GM23338 (cell line): ENCODE results near the gene ZNF700. TPM values are rescaled to one million over a fixed set of nuclear protein-coding genes. Genes with fewer than 3 reads are reported as not detected.

Source experiments
- ATAC-seq: fragments of 200-7000 bp; cut with Tn5 transposase; 3 replicates; pipeline ENCODE4 v1.9.1; 2020
- DNase-seq: peaks from one replicate; pipeline ENCODE4 v3.0.0-alpha.2; 2015; ENCODE audit warnings: low spot score
- H2AFZ ChIP-seq: fragments of 200-600 bp; sonication (generic); 2 replicates; pipeline ENCODE4 v1.8.0; 2016; ENCODE audit warnings: antibody characterized with exemption, mild to moderate bottlenecking, moderate library complexity
- H3F3A ChIP-seq: fragments of 200-600 bp; sonication (generic); replicated peaks from 2 replicates; pipeline ENCODE4 v1.8.0; 2017; ENCODE audit warnings: antibody characterized with exemption, mixed run types, low read depth
- H3K27ac ChIP-seq: fragments of 200-600 bp; sonication (generic); 2 replicates; pipeline ENCODE4 v1.6.1; 2016; ENCODE audit warnings: low read depth
- H3K27me3 ChIP-seq: fragments of 200-600 bp; sonication (generic); 2 replicates; pipeline ENCODE4 v1.8.0; 2016; ENCODE audit warnings: mild to moderate bottlenecking, mixed run types, moderate library complexity; ENCODE audit not compliant: insufficient read depth
- H3K36me3 ChIP-seq: fragments of 200-600 bp; sonication (generic); 2 replicates; pipeline ENCODE4 v1.8.0; 2016; ENCODE audit warnings: mild to moderate bottlenecking; ENCODE audit not compliant: insufficient read depth
- H3K4me1 ChIP-seq: fragments of 200-600 bp; sonication (generic); 2 replicates; pipeline ENCODE4 v1.8.0; 2016; ENCODE audit warnings: mild to moderate bottlenecking, moderate library complexity; ENCODE audit not compliant: insufficient read depth
- H3K4me2 ChIP-seq: fragments of 200-600 bp; sonication (generic); 2 replicates; pipeline ENCODE4 v1.7.1; 2017; ENCODE audit warnings: mixed run types
- H3K4me3 ChIP-seq: fragments of 200-600 bp; sonication (generic); 2 replicates; pipeline ENCODE4 v1.6.1; 2016; ENCODE audit warnings: mixed run types
- H3K79me2 ChIP-seq: fragments of 200-600 bp; sonication (generic); replicated peaks from 2 replicates; pipeline ENCODE4 v1.8.0; 2017; ENCODE audit warnings: mild to moderate bottlenecking; ENCODE audit not compliant: insufficient read depth
- H3K9me2 ChIP-seq: fragments of 200-600 bp; sonication (generic); 2 replicates; pipeline ENCODE4 v1.8.0; 2017; ENCODE audit not compliant: insufficient read depth
- H4K20me1 ChIP-seq: fragments of 200-600 bp; sonication (generic); replicated peaks from 2 replicates; pipeline ENCODE4 v1.8.0; 2017; ENCODE audit warnings: mild to moderate bottlenecking; ENCODE audit not compliant: insufficient read depth
- H3K27ac Mint-ChIP-seq: 2 replicates; pipeline ENCODE4 v1.8.0; 2020; ENCODE audit warnings: inconsistent platforms, mild to moderate bottlenecking, moderate library complexity, mixed read lengths
- H3K27me3 Mint-ChIP-seq: 3 replicates; pipeline ENCODE4 v1.8.0; 2022; ENCODE audit warnings: low read depth, mild to moderate bottlenecking, moderate library complexity, mixed read lengths, inconsistent platforms; ENCODE audit not compliant: insufficient read depth, poor library complexity
- H3K36me3 Mint-ChIP-seq: 3 replicates; pipeline ENCODE4 v1.8.0; 2021; ENCODE audit warnings: low read depth, mild to moderate bottlenecking, inconsistent platforms, moderate library complexity, mixed read lengths
- H3K4me1 Mint-ChIP-seq: 3 replicates; pipeline ENCODE4 v1.8.0; 2020; ENCODE audit warnings: mild to moderate bottlenecking, inconsistent platforms, mixed read lengths
- H3K4me3 Mint-ChIP-seq: 3 replicates; pipeline ENCODE4 v1.8.0; 2021; ENCODE audit warnings: moderate library complexity, mild to moderate bottlenecking, inconsistent platforms, mixed read lengths
- H3K9me3 Mint-ChIP-seq: 3 replicates; pipeline ENCODE4 v1.8.0; 2020; ENCODE audit warnings: moderate library complexity, mild to moderate bottlenecking, inconsistent platforms, mixed read lengths
- CREB1 ChIP-seq: fragments of 250-450 bp; sonication (Bioruptor Pico); IDR thresholded peaks from 2 replicates; pipeline ENCODE4 v1.5.0; 2020; ENCODE audit warnings: low read depth, mild to moderate bottlenecking, moderate library complexity
- ETS1 ChIP-seq: IDR thresholded peaks from 2 replicates; pipeline ENCODE4 v1.6.1; 2016; ENCODE audit warnings: antibody characterized with exemption
- NANOG ChIP-seq: IDR thresholded peaks from 2 replicates; pipeline ENCODE4 v1.6.1; 2016; ENCODE audit warnings: antibody characterized with exemption, borderline replicate concordance
- POLR2AphosphoS5 ChIP-seq: IDR thresholded peaks from 2 replicates; pipeline ENCODE4 v1.6.1; 2016; ENCODE audit warnings: antibody characterized with exemption, low read depth
- REST ChIP-seq: IDR thresholded peaks from one replicate; pipeline ENCODE4 v1.6.1; 2018; ENCODE audit warnings: antibody characterized with exemption; ENCODE audit not compliant: unreplicated experiment
- STAT1 ChIP-seq: IDR thresholded peaks from one replicate; pipeline ENCODE4 v1.6.1; 2016; ENCODE audit warnings: antibody characterized with exemption; ENCODE audit not compliant: unreplicated experiment
- ZNF114 ChIP-seq: fragments of 250-450 bp; sonication (Bioruptor Pico); IDR thresholded peaks from 2 replicates; pipeline ENCODE4 v1.5.0; 2020; ENCODE audit warnings: mild to moderate bottlenecking, moderate library complexity
- ZNF331 ChIP-seq: fragments of 250-450 bp; sonication (Bioruptor Pico); IDR thresholded peaks from 2 replicates; pipeline ENCODE4 v1.5.0; 2020; ENCODE audit warnings: low read depth, mild to moderate bottlenecking, moderate library complexity
- ZNF462 ChIP-seq: fragments of 250-450 bp; sonication (Bioruptor Pico); IDR thresholded peaks from 2 replicates; pipeline ENCODE4 v1.5.0; 2020; ENCODE audit warnings: mild to moderate bottlenecking, moderate library complexity
- polyA plus RNA-seq: library from polyadenylated mRNA; unstranded; fragments of >200 nt; fragmentation: Nextera tagmentation; extraction: Ambion mirVana; gene quantifications from 2 replicates; pipeline ENCODE4 v1.2.1, GENCODE V29; 2016
- total RNA-seq: library from RNA; depleted of rRNA; stranded (reverse); fragments of >200 nt; shearing (Covaris generic); gene quantifications from 2 replicates; pipeline ENCODE4 v1.2.3, GENCODE V29; 2014

ZNF700 gene
- total and polyA plus RNA-seq, 2 experiments from 2014 or later, result 6.0 to 13.6 TPM

- Mint-ChIP-seq H3K9me3 (peaks cover 97% of the 10 kb centered on the region), H3K36me3 (peaks cover 41% of the 10 kb centered on the region), H3K4me1 (no peaks in the 10 kb centered on the region), H3K27me3 (no peaks in the 10 kb centered on the region), H3K4me3 (no peak overlapping the region), H3K27ac (no peak overlapping the region)
- H3K36me3 ChIP-seq, result peaks cover 23% of the 10 kb centered on the region
- H3K27ac ChIP-seq, result no peak overlapping the region
- no peaks in the 10 kb centered on the region for H3K79me2 ChIP-seq
- H4K20me1 ChIP-seq, result no peaks in the 10 kb centered on the region
- no peak for DNase-seq
- H3K9me2 ChIP-seq, result peaks cover 4% of the 10 kb centered on the region; the same call in 1 of the 2 replicates
- ATAC-seq, result no peak
- no peak for TF ChIP-seq CREB1 (CRISPR knock-in tag)
- no peak for TF ChIP-seq ETS1
- no peak for TF ChIP-seq ZNF331 (CRISPR knock-in tag)
- TF ChIP-seq ZNF462 (CRISPR knock-in tag), result no peak
- no peak for TF ChIP-seq NANOG
- no peak for TF ChIP-seq REST
- TF ChIP-seq ZNF114 (CRISPR knock-in tag), result no peak
- no peak for TF ChIP-seq STAT1
- TF ChIP-seq POLR2AphosphoS5, result no peak
- H3K4me2 ChIP-seq, result no peak overlapping the region
- no peaks in the 10 kb centered on the region for H3K4me1 ChIP-seq
- no peaks in the 10 kb centered on the region for H3F3A ChIP-seq
- no peaks in the 10 kb centered on the region for H3K27me3 ChIP-seq
- no peak overlapping the region for H3K4me3 ChIP-seq
- H2AFZ ChIP-seq, result no peak overlapping the region
These were observed 53.7 kb downstream of the ZNF700 start for GRCh38 chr19:11978492-11979100.
